HG03565 (cell line): Measurements from ENCODE around the gene HSPB3.
"Not testable (repeated sequence)": the region's sequence is repeated elsewhere in the genome, so short reads cannot be mapped to it uniquely, and the experiment has no call there.

Experiments
- ATAC-seq: cut with Tn5 transposase; IDR thresholded peaks from one replicate; pipeline ENCODE4 v1.9.1; 2021; ENCODE audit warnings: mild to moderate bottlenecking, moderate library complexity; ENCODE audit not compliant: unreplicated experiment

HSPB3 gene

GRCh38 chr5:54454602-54455001, 897 bp upstream of the HSPB3 start:
- no peak for ATAC-seq

GRCh38 chr5:54457094-54457862, 1.8 kb downstream of the HSPB3 start:
- no peak for ATAC-seq

GRCh38 chr5:54458221-54458620, 2.7 kb downstream of the HSPB3 start:
- ATAC-seq: no peak

GRCh38 chr5:54460181-54460919, 4.9 kb downstream of the HSPB3 start:
- no peak for ATAC-seq

- no peak for ATAC-seq
These were observed 6.8 kb downstream of the HSPB3 start for GRCh38 chr5:54462281-54462680.

GRCh38 chr5:54463713-54464112, 8.2 kb downstream of the HSPB3 start:
- no peak for ATAC-seq

GRCh38 chr5:54469622-54470021, 14.1 kb downstream of the HSPB3 start:
- ATAC-seq: peak; percentile 88

GRCh38 chr5:54470128-54470527, 14.6 kb downstream of the HSPB3 start:
- ATAC-seq: no peak

GRCh38 chr5:54470677-54471076, 15.2 kb downstream of the HSPB3 start:
- no peak for ATAC-seq

- ATAC-seq: no peak
These were observed 15.9 kb downstream of the HSPB3 start for GRCh38 chr5:54471398-54471797.

- no peak for ATAC-seq
These were observed 21.2 kb downstream of the HSPB3 start for GRCh38 chr5:54476682-54477081.

- ATAC-seq: no peak
These were observed 22.5 kb downstream of the HSPB3 start for GRCh38 chr5:54477941-54478478.

GRCh38 chr5:54480296-54480695, 24.8 kb downstream of the HSPB3 start:
- ATAC-seq: no peak

- ATAC-seq: no peak
These were observed 28.9 kb downstream of the HSPB3 start for GRCh38 chr5:54484219-54484894.

GRCh38 chr5:54485659-54486058, 30.2 kb downstream of the HSPB3 start:
- ATAC-seq: not testable (repeated sequence)

GRCh38 chr5:54489648-54489979, 34.1 kb downstream of the HSPB3 start:
- not testable (repeated sequence) for ATAC-seq

GRCh38 chr5:54491326-54491725, 35.8 kb downstream of the HSPB3 start:
- ATAC-seq: no peak

- ATAC-seq: no peak
These were observed 36.7 kb downstream of the HSPB3 start for GRCh38 chr5:54492178-54492577.

GRCh38 chr5:54495027-54495426, 39.5 kb downstream of the HSPB3 start:
- ATAC-seq: no peak
